Measurements from ENCODE around the gene GGNBP2.
A peak's percentile ranks its signal among the peaks of the same experiment; 100 is the strongest.

The GGNBP2 gene

GRCh38 chr17:36523113-36523512, 21.6 kb upstream of the GGNBP2 start:
- DNase-seq (ENCODE audit: low spot score): no peak

GRCh38 chr17:36524428-36524876, 20.3 kb upstream of the GGNBP2 start:
- no peak for DNase-seq (ENCODE audit: low spot score)

GRCh38 chr17:36525113-36525512, 19.6 kb upstream of the GGNBP2 start:
- no peak for DNase-seq (ENCODE audit: low spot score)

GRCh38 chr17:36525888-36526287, 18.8 kb upstream of the GGNBP2 start:
- no peak for DNase-seq (ENCODE audit: low spot score)

GRCh38 chr17:36527621-36528250, 17.0 kb upstream of the GGNBP2 start:
- DNase-seq (ENCODE audit: low spot score): no peak

- DNase-seq (ENCODE audit: low spot score): no peak
These were observed 15.6 kb upstream of the GGNBP2 start for GRCh38 chr17:36529121-36529520.

GRCh38 chr17:36532435-36532975, 12.2 kb upstream of the GGNBP2 start:
- no peak for DNase-seq (ENCODE audit: low spot score)

- DNase-seq (ENCODE audit: low spot score): peak; percentile 20
These were observed 10.5 kb upstream of the GGNBP2 start for GRCh38 chr17:36533935-36534839.

- DNase-seq (ENCODE audit: low spot score): peak; percentile 85
These were observed 9.7 kb upstream of the GGNBP2 start, which contains the start of the genes MYO19 and PIGW for GRCh38 chr17:36534840-36535668. Gene MYO19, minus strand, starts transcription at chr17:36534868. Its CDS starts 2,330 bp downstream, at chr17:36532538. Gene PIGW, plus strand, starts transcription at chr17:36534987. Its CDS starts 2,115 bp downstream, at chr17:36537102.

GRCh38 chr17:36535669-36536081, 9.0 kb upstream of the GGNBP2 start:
- DNase-seq (ENCODE audit: low spot score): no peak

GRCh38 chr17:36540696-36541095, 4.0 kb upstream of the GGNBP2 start:
- no peak for DNase-seq (ENCODE audit: low spot score)

GRCh38 chr17:36542755-36543154, 2.0 kb upstream of the GGNBP2 start:
- no peak for DNase-seq (ENCODE audit: low spot score)

GRCh38 chr17:36544044-36544306, 744 bp upstream of the GGNBP2 start:
- DNase-seq (ENCODE audit: low spot score): no peak

- no peak for DNase-seq (ENCODE audit: low spot score)
These were observed 352 bp downstream of the GGNBP2 start for GRCh38 chr17:36545077-36545464.

GRCh38 chr17:36545465-36546417, 1.0 kb downstream of the GGNBP2 start:
- peak; percentile 96 for DNase-seq (ENCODE audit: low spot score)

GRCh38 chr17:36546418-36547093, 1.8 kb downstream of the GGNBP2 start:
- DNase-seq (ENCODE audit: low spot score): no peak

GRCh38 chr17:36547776-36548175, 3.1 kb downstream of the GGNBP2 start:
- DNase-seq (ENCODE audit: low spot score): no peak

- DNase-seq (ENCODE audit: low spot score): no peak
These were observed 6.0 kb downstream of the GGNBP2 start for GRCh38 chr17:36550491-36551417.

- no peak for DNase-seq (ENCODE audit: low spot score)
These were observed 8.7 kb downstream of the GGNBP2 start for GRCh38 chr17:36553459-36553858.
